Endometrial microvascular endothelial cells (primary cell): Measurements from ENCODE around the gene PPP2R5D. TPM values are rescaled to one million over a fixed set of nuclear protein-coding genes. Genes with fewer than 3 reads are reported as not detected.
"Not testable (repeated sequence)": the region's sequence is repeated elsewhere in the genome, so short reads cannot be mapped to it uniquely, and the experiment has no call there.

Experiments
- in situ Hi-C: cut with HindIII; loops from 2 replicates; pipeline ENCODE4 v1.10.0; 2017; ENCODE audit warnings: low sequenced_read_pairs, low pct_unique_long_range_greater_than_20kb; ENCODE audit errors: inconsistent ontology term
- total RNA-seq: library from RNA; depleted of rRNA; stranded (reverse); fragments of >200 nt; gene quantifications from one replicate; pipeline ENCODE4 v1.2.3, GENCODE V29; 2015; ENCODE audit errors: inconsistent ontology term

Gene PPP2R5D
- total RNA-seq, 1 donor from 2014 or later = 97.0 TPM

- in situ Hi-C loops = no loop called here
Measured at GRCh38 chr6:42984924-42985475, 630 bp downstream of the PPP2R5D start.

DNA sequence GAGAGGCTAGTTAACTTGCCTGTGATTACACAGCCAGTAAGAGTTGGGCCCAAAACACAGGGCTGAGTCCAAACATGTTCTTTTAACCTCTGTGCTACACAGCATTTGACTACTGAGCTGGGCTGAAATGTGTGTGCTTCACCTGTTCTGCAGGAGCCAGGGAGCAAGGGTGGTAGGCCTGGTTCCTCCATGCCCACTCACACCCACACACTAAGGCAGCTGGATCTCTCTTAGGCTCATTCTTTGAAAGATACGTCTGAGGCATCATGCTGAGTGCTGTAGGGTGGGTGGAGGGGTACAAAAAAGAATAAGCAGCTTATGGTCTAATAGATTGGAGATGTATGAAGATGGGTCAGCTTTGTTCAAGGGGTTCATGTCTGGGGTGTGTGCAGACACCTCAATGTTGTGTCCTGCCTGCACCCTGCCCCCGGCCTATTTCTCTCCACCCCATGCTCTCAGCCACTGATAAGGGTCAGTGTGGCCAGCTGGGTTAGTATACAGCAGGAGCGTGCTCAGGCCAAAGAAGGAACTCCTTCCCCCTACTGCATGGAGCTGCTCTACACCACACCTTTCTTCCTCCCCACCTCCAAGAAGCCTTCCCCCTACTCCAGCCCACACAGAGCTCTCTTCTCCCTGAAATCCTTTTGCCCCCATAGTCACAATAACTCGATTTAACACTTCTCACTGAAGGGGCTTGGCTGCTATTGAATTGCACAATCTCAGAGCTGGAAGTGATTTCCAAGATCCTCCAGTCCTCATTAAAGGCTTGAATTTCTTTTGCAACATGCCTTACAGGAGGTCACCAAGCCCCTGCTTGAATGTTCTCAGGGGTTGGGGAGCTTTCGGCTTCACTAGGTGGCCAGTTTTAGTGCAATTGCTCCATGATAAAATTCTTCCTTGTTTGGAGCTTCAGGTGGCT is 3.4 kb downstream of the PPP2R5D start:
- in situ Hi-C loops = no loop called here

- in situ Hi-C loops = no loop called here
Measured at GRCh38 chr6:42988486-42989020, 4.2 kb downstream of the PPP2R5D start.

DNA sequence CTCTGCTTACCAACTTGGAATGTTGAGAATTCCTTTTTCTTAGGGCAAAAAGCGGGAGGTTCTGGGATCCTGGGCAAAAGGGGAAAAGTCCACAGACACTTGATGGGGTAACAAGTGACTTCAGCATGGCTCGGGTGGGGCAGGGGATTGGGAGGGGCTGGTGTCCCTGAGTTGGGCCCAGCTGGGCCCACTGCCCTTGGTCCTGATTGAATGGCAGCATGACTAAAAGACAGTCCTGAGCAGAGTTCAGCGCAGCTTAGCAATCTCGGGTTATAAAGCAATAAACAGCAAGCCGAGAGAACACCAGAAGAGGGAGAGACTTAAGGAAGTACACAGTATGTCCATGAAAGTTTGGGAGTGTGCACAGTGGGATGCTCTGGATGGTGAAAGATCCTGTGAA is 5.6 kb downstream of the PPP2R5D start:
- in situ Hi-C loops = no loop called here

GRCh38 chr6:42993445-42993844 is 9.1 kb downstream of the PPP2R5D start:
- in situ Hi-C loops = no loop called here

DNA sequence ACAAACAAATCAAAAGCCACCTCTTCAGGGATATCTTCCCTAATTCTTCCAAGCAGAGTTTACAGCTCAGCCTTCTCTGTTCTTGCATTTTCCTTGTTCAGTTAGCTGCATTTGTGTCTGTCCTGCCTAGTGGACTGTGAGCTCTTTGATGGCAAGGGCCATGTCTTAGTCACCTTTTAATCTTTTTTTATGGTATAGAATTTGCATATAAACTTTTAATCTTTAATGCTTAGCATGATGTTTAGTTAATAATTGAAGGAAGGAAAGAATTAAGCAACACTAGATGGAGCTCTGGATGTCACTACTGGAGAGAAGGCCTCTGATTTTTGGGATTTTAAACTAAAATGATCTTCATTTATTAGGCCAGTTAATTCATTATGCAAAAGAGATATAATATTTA is 12.1 kb downstream of the PPP2R5D start:
- in situ Hi-C loops = no loop called here

DNA sequence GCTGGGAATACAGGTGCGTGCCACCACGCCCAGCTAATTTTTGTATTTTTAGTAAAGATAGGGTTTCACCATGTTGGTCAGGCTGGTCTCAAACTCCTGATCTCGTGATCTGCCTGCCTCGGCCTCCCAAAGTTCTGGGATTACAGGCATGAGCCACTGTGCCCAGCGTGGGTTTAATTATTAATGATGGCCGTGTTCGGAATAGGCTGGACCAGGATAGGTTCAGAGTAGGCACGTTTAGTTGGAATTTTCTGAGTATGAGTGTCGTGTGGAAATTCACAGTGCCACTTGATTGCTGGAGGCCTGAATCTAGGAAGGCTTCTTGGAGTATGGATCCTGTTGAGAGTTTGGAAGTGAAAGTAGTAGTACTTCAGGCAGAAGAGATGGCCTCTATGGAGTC is 13.8 kb downstream of the PPP2R5D start:
- in situ Hi-C loops = not testable (repeated sequence)

DNA sequence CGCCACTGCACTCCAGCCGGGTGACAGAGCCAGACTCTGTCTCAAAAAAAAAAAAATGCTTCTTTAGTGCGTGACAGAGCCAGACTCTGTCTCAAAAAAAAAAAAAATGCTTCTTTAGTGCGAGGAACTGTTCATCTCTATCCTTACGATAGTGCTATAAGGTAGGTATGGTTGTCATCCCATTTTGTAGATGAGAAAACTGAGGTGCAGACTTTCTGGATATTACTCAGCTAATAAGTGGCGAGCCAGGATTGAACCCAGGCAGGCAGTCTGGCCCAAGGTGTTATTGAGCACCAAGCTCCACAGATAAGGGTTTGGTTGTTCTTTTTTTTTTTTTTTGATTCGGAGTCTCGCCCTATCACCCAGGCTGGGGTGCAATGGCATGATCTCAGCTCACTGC is 17.5 kb downstream of the PPP2R5D start:
- in situ Hi-C loops = no loop called here

- in situ Hi-C loops = no loop called here
Measured at GRCh38 chr6:43005844-43006243, 21.5 kb downstream of the PPP2R5D start.

DNA sequence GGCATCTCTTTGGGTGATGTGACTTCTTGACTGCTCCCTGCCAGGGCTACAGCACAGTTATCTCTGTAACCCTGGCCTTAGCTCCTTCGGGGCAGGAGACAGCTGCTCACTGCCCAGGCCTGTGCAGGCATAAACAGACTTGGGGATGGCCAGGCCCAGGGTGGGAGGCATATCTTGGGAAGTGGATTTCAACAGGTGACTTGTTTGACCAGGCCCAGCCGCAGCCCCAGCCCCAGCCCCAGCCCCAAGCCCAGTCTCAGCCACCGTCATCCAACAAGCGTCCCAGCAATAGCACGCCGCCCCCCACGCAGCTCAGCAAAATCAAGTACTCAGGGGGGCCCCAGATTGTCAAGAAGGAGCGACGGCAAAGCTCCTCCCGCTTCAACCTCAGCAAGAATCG is 21.9 kb downstream of the PPP2R5D start:
- in situ Hi-C loops = no loop called here

- in situ Hi-C loops = no loop called here
Measured at GRCh38 chr6:43007126-43007525, 22.8 kb downstream of the PPP2R5D start.

- in situ Hi-C loops = no loop called here
Measured at GRCh38 chr6:43009124-43009523, 24.8 kb downstream of the PPP2R5D start.

DNA sequence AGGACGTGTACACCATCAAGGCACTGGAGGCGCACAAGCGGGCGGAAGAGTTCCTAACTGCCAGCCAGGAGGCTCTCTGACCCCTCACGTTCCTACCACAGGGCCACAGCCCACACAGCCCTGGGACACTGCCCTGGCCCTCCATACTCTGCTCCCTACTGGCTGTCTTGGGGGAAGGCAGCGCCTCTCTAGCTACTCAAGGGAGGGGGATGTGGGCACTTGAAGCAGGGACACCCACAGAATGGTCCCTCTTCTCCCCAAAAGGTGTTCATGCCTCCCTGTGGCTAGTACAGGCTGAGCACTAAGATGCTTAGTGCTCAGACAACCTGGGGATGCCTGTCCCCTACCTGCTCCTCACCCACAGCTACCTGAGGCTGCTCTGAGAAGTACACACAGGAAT is 26.8 kb downstream of the PPP2R5D start:
- in situ Hi-C loops = no loop called here

GRCh38 chr6:43012364-43012763 is 28.0 kb downstream of the PPP2R5D start:
- in situ Hi-C loops = no loop called here

DNA sequence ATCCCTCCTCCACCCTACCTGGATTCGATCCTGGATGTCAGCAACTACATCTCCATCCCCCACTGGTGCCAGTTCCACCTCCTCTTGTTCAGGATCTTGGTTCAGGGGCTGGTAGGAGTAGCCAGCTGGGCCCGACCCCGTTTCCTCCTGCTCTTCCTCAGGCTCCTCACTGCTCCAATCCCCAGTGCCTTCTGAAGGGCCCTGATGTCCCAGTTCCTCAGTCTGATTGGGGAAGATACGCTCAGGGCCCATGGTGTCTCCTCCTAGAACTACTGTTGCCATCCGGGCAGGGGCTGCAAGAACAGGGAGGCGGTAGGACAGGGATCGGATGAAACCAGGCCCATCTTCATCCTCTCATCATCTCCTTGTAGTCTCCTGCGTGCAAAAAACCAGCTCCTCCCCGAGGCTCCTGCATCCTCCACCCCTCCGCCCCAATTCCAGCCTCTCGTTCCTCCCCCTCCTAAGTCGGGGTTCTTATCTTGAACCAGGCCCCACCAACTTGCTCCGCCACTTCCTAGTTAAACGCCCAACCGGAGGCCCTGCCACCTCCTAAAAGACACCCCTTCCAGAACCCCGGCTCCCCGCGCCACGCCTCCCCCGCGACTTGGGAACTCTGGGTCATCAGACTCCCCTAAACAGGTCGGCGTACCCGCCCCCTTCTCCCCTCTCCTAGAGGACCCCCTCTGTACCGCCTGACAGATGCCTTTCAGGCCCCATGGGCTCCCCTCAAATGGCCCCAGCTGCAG is 28.9 kb downstream of the PPP2R5D start:
- in situ Hi-C loops = no loop called here

GRCh38 chr6:43013843-43014433 is 29.6 kb downstream of the PPP2R5D start, which contains the start of the genes KLHDC3 and MEA1:
KLHDC3 (plus strand) TSS chr6:43014249; CDS start chr6:43017193, 2,944 bp downstream.
MEA1 (minus strand) TSS chr6:43013946; CDS start chr6:43013813, 133 bp downstream.
- in situ Hi-C loops = no loop called here

- in situ Hi-C loops = no loop called here
Measured at GRCh38 chr6:43014434-43014909, 30.1 kb downstream of the PPP2R5D start.

GRCh38 chr6:43016176-43016942 is 32.0 kb downstream of the PPP2R5D start:
- in situ Hi-C loops = no loop called here
